Fibroblast of skin of left quadriceps (primary cell): ENCODE measurements around the gene ATF6B.
A peak's percentile ranks its signal among the peaks of the same experiment; 100 is the strongest.
"Not testable (repeated sequence)": the region's sequence is repeated elsewhere in the genome, so short reads cannot be mapped to it uniquely, and the experiment has no call there.

Experiments used
- DNase-seq, 2 experiments: peaks; one replicate each; pipeline ENCODE4 v3.0.0-alpha.2; 2013; ENCODE audit warnings: low read depth in 2 of 2

ATF6B gene

GRCh38 chr6:32154514-32155161, 26.6 kb upstream of the ATF6B start:
- DNase-seq, result no peak

GRCh38 chr6:32153564-32154513, 25.8 kb upstream of the ATF6B start, which contains the start of gene PPT2:
Gene PPT2 (plus strand): TSS chr6:32154141. CDS start chr6:32154595, 454 bp downstream.
- DNase-seq, result peak; percentile 88

GRCh38 chr6:32152769-32153563, 24.9 kb upstream of the ATF6B start:
- DNase-seq, result no peak

- DNase-seq, result no peak
These were observed 24.1 kb upstream of the ATF6B start, which contains the start of gene PRRT1 for GRCh38 chr6:32151863-32152768. Gene PRRT1 (minus strand): TSS chr6:32151939. CDS start chr6:32151827, 112 bp downstream.

GRCh38 chr6:32151181-32151862, 23.3 kb upstream of the ATF6B start:
- no peak for DNase-seq

- no peak for DNase-seq
These were observed 22.2 kb upstream of the ATF6B start for GRCh38 chr6:32149932-32150870.

GRCh38 chr6:32149092-32149755, 21.2 kb upstream of the ATF6B start:
- DNase-seq, result no peak

GRCh38 chr6:32148289-32149091, 20.4 kb upstream of the ATF6B start:
- no peak for DNase-seq

- no peak for DNase-seq
These were observed 19.5 kb upstream of the ATF6B start for GRCh38 chr6:32147401-32148132.

GRCh38 chr6:32146687-32147086, 18.6 kb upstream of the ATF6B start:
- no peak for DNase-seq

GRCh38 chr6:32146287-32146686, 18.2 kb upstream of the ATF6B start:
- DNase-seq, result no peak

GRCh38 chr6:32144238-32144637, 16.2 kb upstream of the ATF6B start:
- not testable (repeated sequence) for DNase-seq

- DNase-seq, result no peak
These were observed 12.5 kb upstream of the ATF6B start for GRCh38 chr6:32140420-32141046.

- DNase-seq, result no peak
These were observed 11.5 kb upstream of the ATF6B start for GRCh38 chr6:32139590-32139989.

- DNase-seq, result no peak
These were observed 9.4 kb upstream of the ATF6B start for GRCh38 chr6:32137454-32137853.

GRCh38 chr6:32133786-32134185, 5.7 kb upstream of the ATF6B start:
- DNase-seq, result no peak

- DNase-seq, result no peak
These were observed 4.1 kb upstream of the ATF6B start for GRCh38 chr6:32132110-32132509.
